ENCODE results near the gene FILIP1L.

FILIP1L gene

GRCh38 chr3:100090669-100091005, 23.7 kb downstream of the FILIP1L start:
- TF ChIP-seq ZFP30 (CRISPR knock-in tag; IDR thresholded peaks at IDR 0.05) (no peak), TOX (CRISPR knock-in tag; IDR thresholded peaks at IDR 0.05; ENCODE audit: borderline replicate concordance) (no peak), SNAI2 (CRISPR knock-in tag; IDR thresholded peaks at IDR 0.05) (no peak), ZNF8 (CRISPR knock-in tag; IDR thresholded peaks at IDR 0.05) (no peak), CSDC2 (CRISPR knock-in tag; IDR thresholded peaks at IDR 0.05) (no peak), ZFP3 (CRISPR knock-in tag; IDR thresholded peaks at IDR 0.05) (no peak), ISL1 (CRISPR knock-in tag; IDR thresholded peaks at IDR 0.05) (no peak), PATZ1 (CRISPR knock-in tag; IDR thresholded peaks at IDR 0.05; ENCODE audit: borderline replicate concordance) (no peak), OSR1 (CRISPR knock-in tag; IDR thresholded peaks at IDR 0.05) (no peak), GLIS3 (CRISPR knock-in tag; IDR thresholded peaks at IDR 0.05) (no peak), TSHZ2 (CRISPR knock-in tag; IDR thresholded peaks at IDR 0.05) (no peak)
- TF ChIP-seq, protein P1, sequence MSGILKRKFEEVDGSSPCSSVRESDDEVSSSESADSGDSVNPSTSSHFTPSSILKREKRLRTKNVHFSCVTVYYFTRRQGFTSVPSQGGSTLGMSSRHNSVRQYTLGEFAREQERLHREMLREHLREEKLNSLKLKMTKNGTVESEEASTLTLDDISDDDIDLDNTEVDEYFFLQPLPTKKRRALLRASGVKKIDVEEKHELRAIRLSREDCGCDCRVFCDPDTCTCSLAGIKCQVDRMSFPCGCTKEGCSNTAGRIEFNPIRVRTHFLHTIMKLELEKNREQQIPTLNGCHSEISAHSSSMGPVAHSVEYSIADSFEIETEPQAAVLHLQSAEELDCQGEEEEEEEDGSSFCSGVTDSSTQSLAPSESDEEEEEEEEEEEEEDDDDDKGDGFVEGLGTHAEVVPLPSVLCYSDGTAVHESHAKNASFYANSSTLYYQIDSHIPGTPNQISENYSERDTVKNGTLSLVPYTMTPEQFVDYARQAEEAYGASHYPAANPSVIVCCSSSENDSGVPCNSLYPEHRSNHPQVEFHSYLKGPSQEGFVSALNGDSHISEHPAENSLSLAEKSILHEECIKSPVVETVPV (CRISPR knock-in tag; IDR thresholded peaks at IDR 0.05), result no peak
- peak; percentile 43 for ATAC-seq

- ATAC-seq, result peak; percentile 93
Measured at GRCh38 chr3:100089812-100090668, 24.3 kb downstream of the FILIP1L start.

GRCh38 chr3:100088735-100089368, 25.4 kb downstream of the FILIP1L start:
- ATAC-seq, result no peak
- TF ChIP-seq SNAI2 (CRISPR knock-in tag; IDR thresholded peaks at IDR 0.05) (no peak), RARB (CRISPR knock-in tag; IDR thresholded peaks at IDR 0.05) (no peak), ISL1 (CRISPR knock-in tag; IDR thresholded peaks at IDR 0.05) (no peak)
- TF ChIP-seq, protein P2, sequence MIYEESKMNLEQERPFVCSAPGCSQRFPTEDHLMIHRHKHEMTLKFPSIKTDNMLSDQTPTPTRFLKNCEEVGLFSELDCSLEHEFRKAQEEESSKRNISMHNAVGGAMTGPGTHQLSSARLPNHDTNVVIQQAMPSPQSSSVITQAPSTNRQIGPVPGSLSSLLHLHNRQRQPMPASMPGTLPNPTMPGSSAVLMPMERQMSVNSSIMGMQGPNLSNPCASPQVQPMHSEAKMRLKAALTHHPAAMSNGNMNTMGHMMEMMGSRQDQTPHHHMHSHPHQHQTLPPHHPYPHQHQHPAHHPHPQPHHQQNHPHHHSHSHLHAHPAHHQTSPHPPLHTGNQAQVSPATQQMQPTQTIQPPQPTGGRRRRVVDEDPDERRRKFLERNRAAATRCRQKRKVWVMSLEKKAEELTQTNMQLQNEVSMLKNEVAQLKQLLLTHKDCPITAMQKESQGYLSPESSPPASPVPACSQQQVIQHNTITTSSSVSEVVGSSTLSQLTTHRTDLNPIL (CRISPR knock-in tag; IDR thresholded peaks at IDR 0.05; ENCODE audit: low read depth), result no peak

More at GRCh38 chr3:100089812-100090668, 24.3 kb downstream of the FILIP1L start:
- TF ChIP-seq BACH2 (CRISPR knock-in tag; IDR thresholded peaks at IDR 0.05; ENCODE audit: borderline replicate concordance), result no peak
- TF ChIP-seq SNAI2 (CRISPR knock-in tag; IDR thresholded peaks at IDR 0.05), result no peak
- TF ChIP-seq ZFP30 (CRISPR knock-in tag; IDR thresholded peaks at IDR 0.05), result no peak
- no peak for TF ChIP-seq ZC3H10 (CRISPR knock-in tag; IDR thresholded peaks at IDR 0.05)
- TF ChIP-seq ZFP3 (CRISPR knock-in tag; IDR thresholded peaks at IDR 0.05), result no peak
- TF ChIP-seq, protein P1 (CRISPR knock-in tag; IDR thresholded peaks at IDR 0.05), result no peak
- no peak for TF ChIP-seq POU6F1 (CRISPR knock-in tag; IDR thresholded peaks at IDR 0.05; ENCODE audit: borderline replicate concordance, low read depth)
